H1 (cell line): Measurements from ENCODE around the gene INHBA. TPM values are rescaled to one million over a fixed set of nuclear protein-coding genes. Genes with fewer than 3 reads are reported as not detected.

ENCODE experiments used
- ATF2 ChIP-seq: IDR thresholded peaks from 2 replicates; pipeline ENCODE4 v1.6.1; 2012; ENCODE audit warnings: low read length, inconsistent platforms
- CHD7 ChIP-seq: fragments of 300-600 bp; sonication (generic); IDR thresholded peaks from 2 replicates; pipeline ENCODE4 v1.7.1; 2012; ENCODE audit warnings: low read length, moderate library complexity, mild to moderate bottlenecking, inconsistent platforms; ENCODE audit not compliant: insufficient replicate concordance
- SP4 ChIP-seq: IDR thresholded peaks from 2 replicates; pipeline ENCODE4 v1.6.1; 2012; ENCODE audit warnings: low read length, inconsistent platforms
- TAF1 ChIP-seq: IDR thresholded peaks from 2 replicates; pipeline ENCODE4 v1.6.1; 2011; ENCODE audit warnings: mild to moderate bottlenecking, low read depth, low read length
- polyA plus RNA-seq, 7 experiments: library from polyadenylated mRNA; depleted of rRNA in 3 of 7; stranded (reverse) in 5 of 7; unstranded in 2 of 7; fragments of >200 nt in 5 of 7; fragments of 200-250 nt in 2 of 7; gene quantifications; 1 replicate in 5 of 7; 2 replicates in 1 of 7; 4 replicates in 1 of 7; pipeline versions ENCODE4 v1.2.1 to v1.2.3, GENCODE V29; 2011 to 2013; ENCODE audit warnings: missing spikeins in 2 of 7, mixed read lengths in 2 of 7
- total RNA-seq: library from RNA; stranded (reverse); fragmentation: NEBNext Ultra II Directional; extraction: Animal tissue kit (Norgen Biotek cat#: 25700); gene quantifications from 2 replicates; pipeline ENCODE4 v1.2.1, GENCODE V29; 2021

INHBA gene
- total and polyA plus RNA-seq, 2 of the 8 experiments (the other 6 are each of a cell fraction or from before 2014, with no cell fraction given): 1.1 to 2.7 TPM

GRCh38 chr7:41730161-41730560, 27.3 kb upstream of the INHBA start (continued):
- no peak for TF ChIP-seq CHD7
- TF ChIP-seq TAF1: no peak
- no peak for TF ChIP-seq ATF2
- no peak for TF ChIP-seq SP4
